ENCODE results near the gene SDF2L1. TPM values are rescaled to one million over a fixed set of nuclear protein-coding genes. Genes with fewer than 3 reads are reported as not detected.

SDF2L1 gene
- total RNA-seq, 2 donors from 2014 or later: 25.9 to 40.5 TPM

DNA sequence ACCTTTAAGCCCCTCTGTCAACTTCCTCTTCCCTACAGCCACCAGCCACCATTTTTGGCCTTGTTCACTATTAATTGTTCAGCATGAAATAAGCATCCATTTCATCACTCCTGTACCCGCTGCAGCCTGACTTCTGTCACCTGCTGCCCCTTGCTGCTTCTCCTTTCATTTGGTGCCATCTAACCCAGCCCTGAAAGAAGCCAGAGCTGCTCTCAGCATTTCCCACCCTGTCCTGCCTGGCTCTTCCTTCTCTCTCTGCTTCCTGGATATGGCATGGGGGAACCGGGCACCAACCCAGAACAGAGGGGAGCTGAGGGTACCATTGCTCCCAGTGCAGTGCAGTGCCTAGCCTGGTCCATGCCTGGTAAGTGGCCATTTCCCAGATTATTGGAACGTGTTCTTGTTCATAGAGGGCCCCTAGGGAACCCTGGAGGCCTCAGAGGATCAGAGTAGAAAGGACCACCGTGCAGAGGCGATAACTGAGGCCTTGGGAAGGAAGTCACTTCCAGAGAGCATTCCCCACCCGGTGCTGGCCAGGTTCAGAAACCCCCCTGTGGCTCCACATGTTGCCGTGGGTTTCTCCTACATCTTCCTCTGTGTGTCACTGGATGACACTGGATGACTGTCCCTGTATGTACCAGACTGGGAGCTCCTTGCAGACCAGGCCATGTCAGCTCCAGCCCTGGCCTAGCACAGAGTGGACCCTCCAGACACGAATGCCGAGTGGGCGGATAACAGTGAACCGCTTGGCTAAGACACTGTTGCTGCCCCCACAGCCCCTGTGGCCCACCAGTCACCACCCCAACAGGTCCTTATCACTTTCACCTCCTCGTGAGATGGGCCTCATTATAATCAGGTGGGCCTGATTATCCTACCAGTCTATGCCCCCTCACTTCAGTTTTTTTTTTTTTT lies 17.0 kb upstream of the SDF2L1 start:
- no peak overlapping the region for H3K4me3 ChIP-seq
- no peaks in the 10 kb centered on the region for H3K9me3 ChIP-seq
- H3K4me1 ChIP-seq: peaks cover 0 to 54% of the 10 kb centered on the region in 2 donors
- no peak for DNase-seq (ENCODE audit: low spot score)
- peaks cover 7% of the 10 kb centered on the region for H3K36me3 ChIP-seq
- no peak overlapping the region for H3K27ac ChIP-seq
- H3K27me3 ChIP-seq: no peaks in the 10 kb centered on the region
- TF ChIP-seq, protein P1, sequence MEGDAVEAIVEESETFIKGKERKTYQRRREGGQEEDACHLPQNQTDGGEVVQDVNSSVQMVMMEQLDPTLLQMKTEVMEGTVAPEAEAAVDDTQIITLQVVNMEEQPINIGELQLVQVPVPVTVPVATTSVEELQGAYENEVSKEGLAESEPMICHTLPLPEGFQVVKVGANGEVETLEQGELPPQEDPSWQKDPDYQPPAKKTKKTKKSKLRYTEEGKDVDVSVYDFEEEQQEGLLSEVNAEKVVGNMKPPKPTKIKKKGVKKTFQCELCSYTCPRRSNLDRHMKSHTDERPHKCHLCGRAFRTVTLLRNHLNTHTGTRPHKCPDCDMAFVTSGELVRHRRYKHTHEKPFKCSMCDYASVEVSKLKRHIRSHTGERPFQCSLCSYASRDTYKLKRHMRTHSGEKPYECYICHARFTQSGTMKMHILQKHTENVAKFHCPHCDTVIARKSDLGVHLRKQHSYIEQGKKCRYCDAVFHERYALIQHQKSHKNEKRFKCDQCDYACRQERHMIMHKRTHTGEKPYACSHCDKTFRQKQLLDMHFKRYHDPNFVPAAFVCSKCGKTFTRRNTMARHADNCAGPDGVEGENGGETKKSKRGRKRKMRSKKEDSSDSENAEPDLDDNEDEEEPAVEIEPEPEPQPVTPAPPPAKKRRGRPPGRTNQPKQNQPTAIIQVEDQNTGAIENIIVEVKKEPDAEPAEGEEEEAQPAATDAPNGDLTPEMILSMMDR (IDR thresholded peaks at IDR 0.05): no peak

DNA sequence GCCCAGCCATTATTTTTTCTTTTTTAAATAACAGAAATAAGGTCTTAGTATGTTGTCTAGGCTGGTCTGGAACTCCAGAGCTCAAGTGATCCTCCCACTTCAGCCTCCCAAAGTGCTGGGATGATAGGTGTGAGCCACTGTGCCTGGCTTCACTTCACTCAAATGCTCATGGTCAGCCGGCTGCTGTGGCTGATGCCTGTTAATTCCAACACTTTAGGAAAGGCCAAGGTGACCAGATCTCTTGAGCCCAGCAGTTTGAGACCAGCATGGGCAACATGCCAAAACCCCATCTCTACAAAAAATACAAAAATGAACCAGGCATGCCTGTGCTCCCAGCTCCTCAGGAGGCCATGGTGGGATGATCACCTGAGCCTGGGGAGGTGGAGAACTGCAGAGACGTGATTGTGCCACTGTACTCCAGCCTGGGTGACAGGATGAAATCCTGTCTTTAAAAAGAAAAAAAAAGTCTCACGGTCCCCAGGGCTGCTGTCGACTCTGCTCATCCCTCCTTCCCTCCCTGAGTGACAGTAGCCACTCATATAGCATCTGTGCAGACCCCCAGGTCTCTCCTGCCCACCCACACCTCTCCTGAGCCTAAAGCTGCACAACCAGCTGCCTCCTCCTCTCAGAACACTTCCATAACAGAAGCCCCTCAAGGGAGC lies 15.9 kb upstream of the SDF2L1 start:
- Histone ChIP-seq H3K4me1 (peaks cover 0 to 45% of the 10 kb centered on the region in 2 donors), H3K36me3 (peaks cover 7% of the 10 kb centered on the region), H3K9me3 (no peaks in the 10 kb centered on the region), H3K4me3 (no peak overlapping the region), H3K27me3 (no peaks in the 10 kb centered on the region), H3K27ac (no peak overlapping the region)
- no peak for DNase-seq (ENCODE audit: low spot score)
- TF ChIP-seq, protein P1 (IDR thresholded peaks at IDR 0.05): no peak

DNA sequence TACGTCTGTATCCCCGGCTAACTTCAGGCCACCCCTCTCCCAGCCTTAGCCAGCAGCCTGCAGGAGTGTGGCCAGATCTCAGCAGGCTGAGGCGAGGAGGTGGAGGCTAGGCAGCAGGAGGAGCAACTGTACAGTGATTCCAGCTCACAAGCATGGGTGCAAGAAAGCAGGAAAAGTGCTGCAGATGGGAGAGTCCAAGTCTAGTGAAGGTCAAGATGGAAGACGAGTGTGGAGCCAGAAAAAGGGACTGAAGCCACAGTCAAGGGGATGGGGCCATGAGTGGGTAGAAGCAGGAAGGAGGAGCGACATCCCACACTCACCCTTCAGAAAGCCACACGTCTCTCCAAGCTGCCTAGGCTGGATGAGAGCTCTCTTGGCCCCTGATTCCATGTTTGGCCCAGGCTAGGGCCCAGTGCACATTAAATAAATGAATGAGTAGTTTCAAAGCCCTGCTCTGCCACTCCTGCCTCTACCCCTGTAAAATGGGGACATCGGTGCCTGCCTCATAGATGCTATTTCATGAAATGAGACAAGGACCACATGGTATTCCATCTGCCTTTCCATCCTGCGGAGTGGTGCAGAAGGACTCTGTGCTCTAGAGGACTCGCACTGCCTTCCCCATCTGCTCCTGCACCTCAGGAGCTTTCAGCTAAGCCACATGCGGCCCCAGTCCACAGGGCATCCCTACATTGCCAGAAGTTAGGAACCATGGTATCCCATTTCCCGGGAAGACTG lies 15.2 kb upstream of the SDF2L1 start:
- peaks cover 7% of the 10 kb centered on the region for H3K36me3 ChIP-seq
- H3K4me3 ChIP-seq: no peak overlapping the region
- no peaks in the 10 kb centered on the region for H3K27me3 ChIP-seq
- no peak for DNase-seq (ENCODE audit: low spot score)
- no peaks in the 10 kb centered on the region for H3K9me3 ChIP-seq
- peaks cover 0 to 44% of the 10 kb centered on the region in 2 donors for H3K4me1 ChIP-seq
- TF ChIP-seq, protein P1 (IDR thresholded peaks at IDR 0.05): no peak
- H3K27ac ChIP-seq: no peak overlapping the region

DNA sequence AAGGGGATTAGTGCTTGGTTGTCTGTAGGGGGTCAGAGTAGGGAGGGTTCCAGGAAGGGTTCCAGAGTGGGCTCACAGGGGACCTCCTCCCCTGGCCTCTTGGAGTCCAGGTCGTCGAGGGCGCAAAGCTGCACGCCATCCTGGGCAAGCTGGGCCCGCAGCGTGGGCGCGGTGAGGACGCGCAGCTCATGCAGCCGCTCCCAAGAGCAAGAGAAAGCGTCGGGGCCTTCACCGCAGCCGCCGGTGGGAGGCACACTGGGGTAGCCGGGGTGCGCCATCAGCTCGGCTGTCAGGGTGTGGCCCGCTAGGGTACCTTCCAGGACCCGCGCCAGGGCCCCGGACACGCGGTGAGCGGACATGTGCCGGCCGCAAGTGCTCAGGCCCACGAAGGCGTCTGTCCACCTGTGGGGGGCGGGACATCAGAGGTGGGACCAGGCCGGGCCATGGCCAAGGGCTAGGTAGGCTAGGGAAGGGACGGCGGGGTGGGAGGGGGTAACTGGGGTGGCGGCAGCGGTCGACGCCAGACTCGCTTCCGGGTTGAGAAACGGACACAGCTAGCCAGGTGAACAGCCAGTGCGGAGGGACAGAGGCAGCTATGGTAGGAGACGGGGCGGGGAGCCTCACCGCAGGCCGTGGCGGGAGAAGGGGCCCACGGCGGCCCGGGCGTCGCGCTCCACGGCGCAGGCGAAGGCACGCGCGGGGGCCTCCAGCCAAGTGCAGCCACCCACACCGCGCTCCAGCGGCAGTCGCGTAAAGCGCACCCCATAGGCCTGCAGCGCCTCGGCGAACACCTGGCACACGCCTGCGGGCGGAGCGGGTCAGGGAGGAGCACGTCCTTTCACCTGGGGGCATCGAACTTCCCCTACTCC lies 13.5 kb upstream of the SDF2L1 start:
- Histone ChIP-seq H3K27ac (peak overlapping the region; percentile 71 to 79), H3K9me3 (no peaks in the 10 kb centered on the region), H3K27me3 (no peaks in the 10 kb centered on the region), H3K36me3 (peaks cover 1% of the 10 kb centered on the region), H3K4me3 (peak overlapping the region; percentile 66 to 89), H3K4me1 (peaks cover 0 to 30% of the 10 kb centered on the region in 2 donors)
- no peak for DNase-seq (ENCODE audit: low spot score)
- TF ChIP-seq, protein P1 (IDR thresholded peaks at IDR 0.05): no peak

All from right atrium auricular region (tissue), 2 donors.